A549 (cell line): Measurements from ENCODE around the gene ARHGDIB.

ENCODE experiments used
- CBX8 ChIP-seq: fragments of 200-600 bp; sonication (generic); IDR thresholded peaks from 2 replicates; pipeline ENCODE4 v1.6.1; 2016
- CTCF ChIP-seq: fragments of >200 bp; sonication (Bioruptor Twin); formaldehyde crosslinking; IDR thresholded peaks from 3 replicates; pipeline ENCODE4 v1.5.1; 2016
- ELK1 ChIP-seq: fragments of 150-350 bp; IDR thresholded peaks from 2 replicates; pipeline ENCODE4 v1.6.1; 2014; ENCODE audit warnings: low read depth, mild to moderate bottlenecking, low read length
- REST ChIP-seq: fragments of 200-600 bp; sonication (generic); IDR thresholded peaks from 2 replicates; pipeline ENCODE4 v1.6.1; 2016; ENCODE audit warnings: antibody characterized with exemption, mild to moderate bottlenecking, moderate library complexity
- ZC3H11A ChIP-seq: fragments of 450-650 bp; IDR thresholded peaks from 2 replicates; pipeline ENCODE4 v1.6.1; 2014; ENCODE audit warnings: antibody characterized with exemption, mild to moderate bottlenecking

- TF ChIP-seq ELK1 (no peak), REST (no peak), ZC3H11A (no peak), CTCF (no peak), CBX8 (no peak)
Observed at GRCh38 chr12:14938301-14938700, 23.1 kb downstream of the ARHGDIB start, which contains the start of gene ERP27.
